ENCODE data around the gene SLC35E4.

- TF ChIP-seq CTCF (IDR thresholded peaks at IDR 0.05; ENCODE audit: low read length) (no peak), EZH2 (IDR thresholded peaks at IDR 0.05; ENCODE audit: borderline replicate concordance, low read length) (no peak)
Observed at GRCh38 chr22:30668386-30668710, 32.8 kb downstream of the SLC35E4 start.
